Heart right ventricle (tissue), 16 donors: ENCODE measurements around the gene GNG7. TPM values are rescaled to one million over a fixed set of nuclear protein-coding genes. Genes with fewer than 3 reads are reported as not detected.

ENCODE experiments used
- ATAC-seq, 8 donors: fragments of 200-7000 bp; cut with Tn5 transposase; one replicate each; pipeline ENCODE4 v1.9.1; 2020; ENCODE audit warnings: mild to moderate bottlenecking in 8 of 8, moderate library complexity in 8 of 8, moderate number of reproducible peaks in 1 of 8
- DNase-seq, 2 donors: peaks; one replicate each; pipeline ENCODE4 v3.0.0-alpha.2; 2020
- H3K27ac ChIP-seq, 10 donors: fragments of 200-600 bp; sonication (generic) in 2 of 10; one replicate each; pipeline versions ENCODE4 v1.5.0 to v1.8.0; 2020 to 2022; ENCODE audit warnings: mild to moderate bottlenecking in 3 of 10
- H3K27me3 ChIP-seq, 7 donors: fragments of 200-600 bp; one replicate each; pipeline ENCODE4 v1.8.0; 2021 to 2022; ENCODE audit warnings: mild to moderate bottlenecking in 2 of 7
- H3K36me3 ChIP-seq, 9 donors: fragments of 200-600 bp; sonication (generic) in 1 of 9; one replicate each; pipeline versions ENCODE4 v1.5.0 to v1.8.0; 2020 to 2022; ENCODE audit warnings: mild to moderate bottlenecking in 2 of 9
- H3K4me1 ChIP-seq, 9 donors: fragments of 200-600 bp; sonication (generic) in 1 of 9; one replicate each; pipeline versions ENCODE4 v1.5.0 to v1.8.0; 2020 to 2022; ENCODE audit warnings: mild to moderate bottlenecking in 4 of 9
- H3K4me3 ChIP-seq, 10 donors: fragments of 200-600 bp; sonication (generic) in 2 of 10; one replicate each; pipeline versions ENCODE4 v1.5.0 to v1.8.0; 2020 to 2022; ENCODE audit warnings: mild to moderate bottlenecking in 7 of 10, moderate library complexity in 2 of 10
- H3K9me3 ChIP-seq, 11 donors: fragments of 200-600 bp in 10 of 11; sonication (generic) in 2 of 11; one replicate each; pipeline versions ENCODE4 v1.5.0 to v1.8.0; 2013 to 2022; ENCODE audit warnings: mild to moderate bottlenecking in 2 of 11, control low read depth in 1 of 11, moderate library complexity in 1 of 11
- CTCF ChIP-seq, 9 donors: fragments of 200-600 bp; sonication (generic) in 2 of 9; IDR thresholded peaks; one replicate each; pipeline versions ENCODE4 v1.5.0 to v1.8.0; 2021 to 2022; ENCODE audit warnings: antibody characterized with exemption in 9 of 9, mild to moderate bottlenecking in 5 of 9, moderate library complexity in 1 of 9
- WGBS, 2 donors: extraction: QIAGEN DNeasy Blood & Tissue Kit; methylation state at CpG; one replicate each; pipeline ENCODE4 v1.1.7; 2013; ENCODE audit warnings: inconsistent platforms in 1 of 2; 5-methylcytosine and 5-hydroxymethylcytosine counted together
- intact Hi-C, 10 donors: fragments of 100-400 bp; cut with DNase I; formaldehyde crosslinking; loops; one replicate each; pipeline versions ENCODE4 v1.11.1 to v1.14.2; 2022
- polyA plus RNA-seq, 2 donors: library from polyadenylated mRNA; stranded (reverse); fragments of 200-250 nt; gene quantifications; one replicate each; pipeline ENCODE4 v1.2.3, GENCODE V29; 2013
- total RNA-seq, 10 donors: library from RNA; stranded (reverse); fragmentation: NEBNext Ultra II Directional in 3 of 10; extraction: Animal tissue kit (Norgen Biotek cat#: 25700) in 3 of 10; gene quantifications; one replicate each; pipeline versions ENCODE4 v1.2.1 to v1.2.4, GENCODE V29; 2021 to 2023
- donor health status: Arrhythmogenic right ventricular cardiomyopathy.
- donor health status: ischemic (EF 13 %, LVEDD 7.1; RV severe dilation, severe dysfunction).
- donor health status: healthy with polysubstance abuse.
- donor health status: DM: no; HTN: yes; CAD: no.
- donor health status: DM: no; HTN: no; CAD: no.
- donor health status: ischemic (EF 25% LVEDD 6.9; RV normal size, moderate dysfunction).
- donor health status: ischemic (EF 25% LVEDD 5.7; RV mildly dilated, moderate dysfunction).
- donor health status: healthy.
- donor health status: DM: yes; HTN: yes; CAD: no.
- donor health status: Ischemic cardiomyopathy.
- donor health status: ischemic (EF 35%, LVEDD 5.7; RV mildly dilated, moderate dysfunction).
- donor health status: nonischemic (EF 11% LVEDD 7.7; RV severe dilation, severe dysfunction).
- donor health status: DM: yes; HTN: yes; CAD: no.
- donor health status: PGD.
- donor health status: ischemic (EF 29% LVEDD 5.4; RV normal size, mild dysfunction).
- donor health status: nonischemic (EF 23%, LVEDD 6.1; RV moderate dilation, normal function).

Gene GNG7
- total and polyA plus RNA-seq, 12 donors, result 8.4 to 56.9 (median 39.1) TPM

- WGBS, 2 donors, result 33 to 35% methylated on average over 28 of the region's 28 CpGs
- ATAC-seq (peak; percentile 69 to 91 (median 82)), DNase-seq (peak; percentile 66 to 74)
- Histone ChIP-seq H3K27ac (peak overlapping the region; percentile 69 to 94 (median 84)), H3K9me3 (no peaks in the 10 kb centered on the region), H3K4me3 (no peak overlapping the region), H3K27me3 (peaks cover 3 to 76% (median 65%) of the 10 kb centered on the region in 7 donors), H3K4me1 (peaks cover 8 to 28% (median 19%) of the 10 kb centered on the region in 9 donors), H3K36me3 (no peaks in the 10 kb centered on the region)
- no peak for TF ChIP-seq CTCF (IDR thresholded peaks at IDR 0.05)
- intact Hi-C loops, result loop anchor here in 1 of 10 donors (5.0 kb wide), 1 partner anchor 60 kb away; no protein-coding TSS in a partner anchor
Measured at GRCh38 chr19:2722541-2723344, 20.2 kb upstream of the GNG7 start.

GRCh38 chr19:2721570-2722540, 19.4 kb upstream of the GNG7 start:
- H3K36me3 ChIP-seq, result no peaks in the 10 kb centered on the region
- ATAC-seq, result peak in 1 of 8 donors; percentile 0
- H3K27ac ChIP-seq, result peak overlapping the region; percentile 68 to 94 (median 85)
- H3K4me3 ChIP-seq, result peak overlapping the region; percentile 32 to 61 (median 46)
- H3K4me1 ChIP-seq, result peaks cover 8 to 28% (median 19%) of the 10 kb centered on the region in 9 donors
- no peak for TF ChIP-seq CTCF (IDR thresholded peaks at IDR 0.05)
- 23 to 24% methylated on average over 39 of the region's 39 CpGs for WGBS, 2 donors
- no peak for DNase-seq
- intact Hi-C loops, result loop anchor here in 1 of 10 donors (5.0 kb wide), 1 partner anchor 60 kb away; no protein-coding TSS in a partner anchor
- H3K9me3 ChIP-seq, result no peaks in the 10 kb centered on the region
- peaks cover 3 to 69% (median 56%) of the 10 kb centered on the region in 7 donors for H3K27me3 ChIP-seq

DNA sequence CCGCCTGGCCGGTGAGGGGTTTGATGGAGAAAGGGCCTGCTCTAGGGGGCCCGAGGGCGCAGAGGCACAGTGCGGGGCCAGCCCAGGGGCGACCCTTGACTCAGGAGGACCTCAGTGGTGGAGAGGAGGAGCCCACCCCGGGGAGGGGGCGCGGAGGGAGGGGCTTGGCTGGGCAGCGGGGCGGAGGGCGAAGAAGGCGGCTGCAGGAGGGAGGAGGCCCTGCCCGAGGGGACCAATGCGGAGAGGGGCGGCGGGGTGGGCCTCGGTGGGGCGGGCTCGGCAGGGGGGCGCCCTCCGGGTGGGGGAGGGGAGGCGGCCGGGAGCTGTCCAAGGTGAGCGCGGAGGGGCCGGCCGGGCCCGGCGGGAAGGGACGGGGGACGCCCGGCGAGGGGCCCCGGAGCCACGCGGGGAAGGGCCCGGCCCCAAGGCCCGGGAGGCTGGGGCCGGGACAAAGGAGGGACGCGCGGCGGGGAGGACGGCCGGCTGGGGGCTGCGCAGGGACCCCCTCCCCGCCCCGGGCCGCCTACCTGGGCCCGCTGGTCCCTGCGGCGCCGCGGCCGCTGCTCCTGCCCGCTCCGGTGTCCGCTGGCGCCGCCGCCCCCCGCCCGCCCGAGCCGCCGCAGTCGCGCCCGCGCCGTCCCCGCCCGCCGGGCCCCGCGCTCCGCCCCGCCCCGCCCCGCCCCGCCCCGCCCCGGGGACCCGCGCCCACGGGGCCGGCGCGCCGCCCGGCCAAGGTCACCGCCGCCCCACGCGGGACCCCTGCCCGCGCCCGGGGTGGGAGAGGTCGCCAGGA, 18.5 kb upstream of the GNG7 start, which contains the start of gene DIRAS1:
TSS of gene DIRAS1 (minus strand) at position 596 of the 793 bp plus-strand sequence. CDS start 3,566 bp downstream, outside the sequence.
- H3K4me1 ChIP-seq, result peaks cover 8 to 28% (median 19%) of the 10 kb centered on the region in 9 donors
- intact Hi-C loops, result loop anchor here in 1 of 10 donors (5.0 kb wide), 1 partner anchor 59 kb away; no protein-coding TSS in a partner anchor
- H3K27me3 ChIP-seq, result peaks cover 2 to 60% (median 48%) of the 10 kb centered on the region in 7 donors
- 1 to 4% methylated on average over 8 to 79 of the region's 100 CpGs for WGBS, 2 donors
- peak in 5 of 8 donors; percentile 3 to 33 (median 15) for ATAC-seq
- DNase-seq, result peak in 1 of 2 donors; percentile 38
- H3K9me3 ChIP-seq, result peaks cover 0 to under 1% (median 0%) of the 10 kb centered on the region in 11 donors
- TF ChIP-seq CTCF (IDR thresholded peaks at IDR 0.05), result no peak
- H3K36me3 ChIP-seq, result peaks cover 0 to 5% (median 0%) of the 10 kb centered on the region in 9 donors
- peak within 1 kb of the TSS; percentile 83 to 94 (median 90) for H3K27ac ChIP-seq
- peak within 1 kb of the TSS; percentile 45 to 62 (median 53) for H3K4me3 ChIP-seq
